DMS 273 (cell line): Measurements from ENCODE around the gene SRGAP2B.
"Not testable (repeated sequence)": the region's sequence is repeated elsewhere in the genome, so short reads cannot be mapped to it uniquely, and the experiment has no call there.

ENCODE experiments used
- DNase-seq: peaks from one replicate; lab custom pipeline; 2025; ENCODE audit not compliant: unreplicated experiment; lab: John Stamatoyannopoulos, UW

Gene SRGAP2B

GRCh38 chr1:145095284-145096057 is at the start of gene SRGAP2B, which contains the start of gene FAM72D:
TSS of gene SRGAP2B (minus strand) at chr1:145095328. CDS start at chr1:145092901, 2,427 bp downstream.
TSS of gene FAM72D (plus strand) at chr1:145095974. CDS start at chr1:145096848, 874 bp downstream.
- DNase-seq: not testable (repeated sequence)

GRCh38 chr1:145144264-145144913 is 49.3 kb upstream of the SRGAP2B start:
- not testable (repeated sequence) for DNase-seq

- not testable (repeated sequence) for DNase-seq
Measured at GRCh38 chr1:145140549-145140948, 45.4 kb upstream of the SRGAP2B start.

- not testable (repeated sequence) for DNase-seq
Measured at GRCh38 chr1:145134476-145134875, 39.3 kb upstream of the SRGAP2B start.

- not testable (repeated sequence) for DNase-seq
Measured at GRCh38 chr1:145128697-145129469, 33.8 kb upstream of the SRGAP2B start.

- not testable (repeated sequence) for DNase-seq
Measured at GRCh38 chr1:145127144-145127543, 32.0 kb upstream of the SRGAP2B start.

GRCh38 chr1:145125112-145125511 is 30.0 kb upstream of the SRGAP2B start:
- not testable (repeated sequence) for DNase-seq

- not testable (repeated sequence) for DNase-seq
Measured at GRCh38 chr1:145123992-145124641, 29.0 kb upstream of the SRGAP2B start.

GRCh38 chr1:145123062-145123395 is 27.9 kb upstream of the SRGAP2B start:
- not testable (repeated sequence) for DNase-seq

GRCh38 chr1:145122344-145123061 is 27.4 kb upstream of the SRGAP2B start:
- not testable (repeated sequence) for DNase-seq

GRCh38 chr1:145119842-145120241 is 24.7 kb upstream of the SRGAP2B start:
- not testable (repeated sequence) for DNase-seq

GRCh38 chr1:145115587-145116493 is 20.7 kb upstream of the SRGAP2B start:
- not testable (repeated sequence) for DNase-seq

GRCh38 chr1:145114560-145115057 is 19.5 kb upstream of the SRGAP2B start:
- not testable (repeated sequence) for DNase-seq

GRCh38 chr1:145112703-145113102 is 17.6 kb upstream of the SRGAP2B start:
- not testable (repeated sequence) for DNase-seq

- not testable (repeated sequence) for DNase-seq
Measured at GRCh38 chr1:145111674-145112073, 16.5 kb upstream of the SRGAP2B start.

- DNase-seq: not testable (repeated sequence)
Measured at GRCh38 chr1:145103294-145103693, 8.2 kb upstream of the SRGAP2B start.

GRCh38 chr1:145101725-145102124 is 6.6 kb upstream of the SRGAP2B start:
- DNase-seq: not testable (repeated sequence)

- DNase-seq: not testable (repeated sequence)
Measured at GRCh38 chr1:145094655-145095211, 395 bp downstream of the SRGAP2B start.
